Keratinocyte (primary cell): ENCODE results near the gene ZBTB45. TPM values are rescaled to one million over a fixed set of nuclear protein-coding genes. Genes with fewer than 3 reads are reported as not detected.

Experiments used
- DNase-seq: peaks from one replicate; pipeline ENCODE4 v3.0.0-alpha.2; 2011; ENCODE audit warnings: low read depth, missing footprints, low spot score
- FAIRE-seq: peaks from 2 replicates; lab custom pipeline; 2011; peaks lifted over from hg19 to GRCh38; lab: Jason Lieb, UNC
- H2AFZ ChIP-seq: 2 replicates; pipeline ENCODE4 v1.6.0; 2012; ENCODE audit warnings: low read length, control low read depth, inconsistent platforms; ENCODE audit not compliant: control insufficient read depth
- H3K27ac ChIP-seq: 2 replicates; pipeline ENCODE4 v1.5.1; 2011; ENCODE audit warnings: low read length; ENCODE audit not compliant: control insufficient read depth, insufficient read depth
- H3K27me3 ChIP-seq: 3 replicates; pipeline ENCODE4 v1.6.0; 2011; ENCODE audit warnings: low read length; ENCODE audit not compliant: control insufficient read depth, insufficient read depth; ENCODE audit errors: extremely low read depth
- H3K36me3 ChIP-seq, 2 experiments: 2 replicates in 1 of 2; 3 replicates in 1 of 2; pipeline ENCODE4 v1.5.1; 2011; ENCODE audit warnings: low read length in 2 of 2, mild to moderate bottlenecking in 1 of 2; ENCODE audit not compliant: control insufficient read depth in 2 of 2, insufficient read depth in 2 of 2; ENCODE audit errors: extremely low read depth in 1 of 2
- H3K4me1 ChIP-seq: 3 replicates; pipeline ENCODE4 v1.5.1; 2011; ENCODE audit warnings: low read length; ENCODE audit not compliant: control insufficient read depth, insufficient read depth; ENCODE audit errors: extremely low read depth
- H3K4me2 ChIP-seq: 3 replicates; pipeline ENCODE4 v1.6.0; 2011; ENCODE audit warnings: low read depth, low read length; ENCODE audit not compliant: control insufficient read depth, insufficient read depth; ENCODE audit errors: extremely low read depth
- H3K4me3 ChIP-seq, 3 experiments: fragments of 200-600 bp in 1 of 3; sonication (generic) in 1 of 3; 2 replicates in 2 of 3; 3 replicates in 1 of 3; pipeline ENCODE4 v1.5.1; 2011 to 2016; ENCODE audit warnings: low read length in 3 of 3, mild to moderate bottlenecking in 3 of 3, control low read depth in 2 of 3, inconsistent platforms in 1 of 3, low read depth in 1 of 3, mixed read lengths in 1 of 3, mixed run types in 1 of 3, moderate library complexity in 1 of 3; ENCODE audit not compliant: control insufficient read depth in 2 of 3, insufficient read depth in 2 of 3; ENCODE audit errors: extremely low read depth in 1 of 3
- H3K79me2 ChIP-seq: 2 replicates; pipeline ENCODE4 v1.6.0; 2012; ENCODE audit warnings: low read length; ENCODE audit not compliant: control insufficient read depth, insufficient read depth
- H3K9ac ChIP-seq: 3 replicates; pipeline ENCODE4 v1.6.0; 2011; ENCODE audit warnings: low read length; ENCODE audit not compliant: control insufficient read depth, insufficient read depth; ENCODE audit errors: extremely low read depth
- H3K9me1 ChIP-seq: 3 replicates; pipeline ENCODE4 v1.6.0; 2011; ENCODE audit warnings: low read length; ENCODE audit not compliant: control insufficient read depth, insufficient read depth; ENCODE audit errors: extremely low read depth
- H3K9me3 ChIP-seq: 2 replicates; pipeline ENCODE4 v1.5.1; 2012; ENCODE audit warnings: low read depth, low read length; ENCODE audit not compliant: control insufficient read depth
- H4K20me1 ChIP-seq: 3 replicates; pipeline ENCODE4 v1.6.0; 2011; ENCODE audit warnings: low read length; ENCODE audit not compliant: control insufficient read depth, insufficient read depth; ENCODE audit errors: extremely low read depth
- CTCF ChIP-seq, 3 experiments: IDR thresholded peaks in 1 of 3; conservative IDR thresholded peaks in 1 of 3; optimal IDR thresholded peaks in 1 of 3; 2 replicates in 2 of 3; 3 replicates in 1 of 3; pipeline versions ENCODE3 to v1.5.1; 2011; ENCODE audit warnings: low read length in 3 of 3, mild to moderate bottlenecking in 3 of 3, moderate library complexity in 2 of 3, control low read depth in 1 of 3, inconsistent platforms in 1 of 3; ENCODE audit not compliant: insufficient read depth in 2 of 3; ENCODE audit errors: extremely low read depth in 1 of 3
- EZH2 ChIP-seq: IDR thresholded peaks from one replicate; pipeline ENCODE4 v1.6.1; 2012; ENCODE audit warnings: inconsistent platforms, mild to moderate bottlenecking, low read length, moderate library complexity
- dilution Hi-C: fragments of 300-500 bp; cut with MboI; formaldehyde crosslinking; loops from one replicate; pipeline ENCODE4 v1.7.0; 2020; ENCODE audit warnings: low sequenced_read_pairs; ENCODE audit not compliant: extremely low pct_ligation_motif_present
- polyA plus RNA-seq, 5 experiments: library from polyadenylated mRNA; depleted of rRNA in 3 of 5; stranded (reverse) in 3 of 5; stranded (forward) in 1 of 5; unstranded in 1 of 5; fragments of >200 nt; gene quantifications; 1 replicate in 1 of 5; 2 replicates in 3 of 5; 3 replicates in 1 of 5; pipeline versions ENCODE4 v1.2.1 to v1.2.3, GENCODE V29; 2011 to 2012; ENCODE audit warnings: missing spikeins in 2 of 5, low read depth in 1 of 5, low replicate concordance in 1 of 5

The ZBTB45 gene
- polyA plus RNA-seq, 1 donor (not counting 4 experiments of a cell fraction or from before 2014, with no cell fraction given), result 3.1 TPM

DNA sequence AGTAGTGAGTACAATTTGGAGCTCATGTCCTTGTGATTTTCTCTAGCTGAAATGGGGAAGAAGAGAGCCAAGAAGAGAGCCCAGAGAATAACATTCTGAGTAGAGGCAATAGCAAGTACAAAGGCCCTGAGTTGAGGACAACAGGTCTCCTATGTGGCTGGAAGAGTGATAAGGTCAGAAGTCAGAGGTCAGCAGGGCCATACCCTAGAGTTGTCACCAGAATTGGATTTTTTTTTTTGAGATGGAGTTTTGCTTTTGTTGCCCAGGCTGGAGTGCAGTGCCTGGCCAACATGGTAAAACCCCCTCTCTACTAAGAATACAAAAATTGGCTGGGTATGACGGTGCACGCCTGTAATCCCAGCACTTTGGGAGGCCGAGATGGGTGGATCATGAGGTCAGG is 16.2 kb upstream of the ZBTB45 start:
- no peaks in the 10 kb centered on the region for H3K79me2 ChIP-seq
- no peaks in the 10 kb centered on the region for H3K9me1 ChIP-seq
- H3K27me3 ChIP-seq, result peaks cover 18% of the 10 kb centered on the region
- FAIRE-seq, result no peak
- no peak overlapping the region for H3K4me2 ChIP-seq
- no peaks in the 10 kb centered on the region for H3K36me3 ChIP-seq
- H3K9me3 ChIP-seq, result no peaks in the 10 kb centered on the region
- H3K4me1 ChIP-seq, result peaks cover 6% of the 10 kb centered on the region
- no peak overlapping the region for H3K9ac ChIP-seq
- no peak overlapping the region for H3K27ac ChIP-seq
- H3K4me3 ChIP-seq, result no peak overlapping the region
- TF ChIP-seq CTCF (optimal IDR thresholded peaks at IDR 0.05 in 1 of 3, IDR thresholded peaks at IDR 0.05 in 1 of 3, conservative IDR thresholded peaks at IDR 0.05 in 1 of 3; ENCODE audit: extremely low read depth in 1 of 3, insufficient read depth in 2 of 3, low read length in 3 of 3) (no peak), EZH2 (no peak)
- H4K20me1 ChIP-seq, result no peaks in the 10 kb centered on the region
- H2AFZ ChIP-seq, result no peak overlapping the region
- dilution Hi-C loops, result no loop called here
- no peak for DNase-seq

DNA sequence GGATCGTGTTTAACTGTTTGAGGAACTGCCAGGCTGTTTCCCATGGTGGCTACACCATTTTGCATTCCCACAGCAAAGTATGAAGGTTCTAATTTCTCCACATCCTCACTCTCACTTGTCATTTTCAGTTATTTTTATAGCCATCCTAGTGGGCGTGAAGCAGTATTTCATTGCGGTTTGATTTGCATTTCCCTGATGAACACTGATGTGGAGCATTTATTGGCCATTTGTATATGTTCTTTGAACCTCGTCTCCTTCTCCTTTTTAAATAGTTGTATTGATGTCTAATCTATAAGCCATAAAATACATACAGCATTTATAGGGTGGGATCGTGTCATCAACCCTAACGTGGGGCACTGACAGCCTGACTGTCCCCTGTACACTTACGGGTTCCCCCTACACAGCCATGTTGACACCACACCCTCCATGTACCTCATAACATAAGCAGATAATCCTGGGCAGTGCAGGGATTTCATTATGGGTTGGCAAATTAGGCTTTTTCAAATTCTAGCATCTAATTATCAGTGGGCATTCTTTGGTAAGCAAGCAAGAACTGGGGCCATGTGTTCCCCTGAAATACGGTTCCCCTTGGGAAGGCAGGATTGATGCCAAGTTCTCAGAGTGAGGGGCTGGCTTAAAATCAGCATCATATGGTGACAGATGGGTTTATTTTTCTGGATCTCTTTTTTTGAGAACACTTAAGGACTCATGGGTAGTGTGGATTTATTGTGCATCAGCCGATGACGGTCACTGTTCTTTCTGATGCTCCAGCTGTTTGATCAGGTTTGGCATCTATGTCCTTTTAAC is 11.6 kb upstream of the ZBTB45 start:
- FAIRE-seq, result no peak

More for the DNA sequence above, 11.6 kb upstream of the ZBTB45 start:
- H3K9me3 ChIP-seq, result no peaks in the 10 kb centered on the region
- H3K4me3 ChIP-seq, result no peak overlapping the region
- no peak for DNase-seq
- TF ChIP-seq CTCF (optimal IDR thresholded peaks at IDR 0.05 in 1 of 3, IDR thresholded peaks at IDR 0.05 in 1 of 3, conservative IDR thresholded peaks at IDR 0.05 in 1 of 3; ENCODE audit: extremely low read depth in 1 of 3, insufficient read depth in 2 of 3, low read length in 3 of 3) (no peak), EZH2 (no peak)
- H3K27me3 ChIP-seq, result peaks cover 7% of the 10 kb centered on the region
- H2AFZ ChIP-seq, result no peak overlapping the region
- H3K4me2 ChIP-seq, result no peak overlapping the region
- no peaks in the 10 kb centered on the region for H3K79me2 ChIP-seq
- H3K9me1 ChIP-seq, result no peaks in the 10 kb centered on the region
- dilution Hi-C loops, result no loop called here
- H3K9ac ChIP-seq, result no peak overlapping the region
- no peaks in the 10 kb centered on the region for H3K4me1 ChIP-seq
- H4K20me1 ChIP-seq, result no peaks in the 10 kb centered on the region
- no peak overlapping the region for H3K27ac ChIP-seq
- H3K36me3 ChIP-seq, result no peaks in the 10 kb centered on the region
